GM12878 (cell line): ENCODE measurements around the gene HHAT. TPM values are rescaled to one million over a fixed set of nuclear protein-coding genes. Genes with fewer than 3 reads are reported as not detected.

Experiments
- ATAC-seq: fragments of 200-7000 bp; cut with Tn5 transposase; 3 replicates; pipeline ENCODE4 v1.9.1; 2020; ENCODE audit warnings: mild to moderate bottlenecking, moderate library complexity
- BruUV-seq: library from RNA; stranded (reverse); fragments of 400-500 nt; replicated peaks from 2 replicates; lab custom pipeline; 2021; lab: Mats Ljungman, UMichigan
- CTCF ChIA-PET: fragments of 300-600 bp; sonication (Branson Sonifier 250); formaldehyde crosslinking; extraction: SDS; loops from one replicate; lab custom pipeline; 2021; ENCODE audit warnings: inconsistent platforms; lab: Yijun Ruan, JAX
- POLR2A ChIA-PET: fragments of 350-600 bp; formaldehyde crosslinking; extraction: SDS; loops from one replicate; lab custom pipeline; 2021; ENCODE audit warnings: inconsistent platforms; lab: Charles Lee
- RAD21 ChIA-PET: fragments of 300-600 bp; sonication (Branson Sonifier 250); formaldehyde crosslinking; loops from one replicate; lab custom pipeline; 2023; ENCODE audit warnings: antibody characterized with exemption; ENCODE audit not compliant: unreplicated experiment; lab: Charles Lee
- SMC1A ChIA-PET: fragments of 300-600 bp; sonication (Branson Sonifier 250); formaldehyde crosslinking; loops from one replicate; lab custom pipeline; 2023; ENCODE audit not compliant: unreplicated experiment, uncharacterized antibody; lab: Charles Lee
- DNase-seq: peaks from one replicate; pipeline ENCODE4 v3.0.0-alpha.2; 2011; ENCODE audit warnings: low read depth, low spot score
- FAIRE-seq: peaks from 3 replicates; lab custom pipeline; 2011; peaks lifted over from hg19 to GRCh38; lab: Jason Lieb, UNC
- H2AFZ ChIP-seq: 2 replicates; pipeline ENCODE4 v1.6.0; 2011; ENCODE audit warnings: low read depth, low read length, control low read depth; ENCODE audit not compliant: control insufficient read depth
- H3K27ac ChIP-seq: 2 replicates; pipeline ENCODE4 v1.5.1; 2011; ENCODE audit warnings: control low read depth; ENCODE audit not compliant: control insufficient read depth, insufficient read depth
- H3K27me3 ChIP-seq, 2 experiments: replicated peaks in 1 of 2; 2 replicates each; pipeline versions ENCODE4 v1.6.0 to v1.6.1; 2011; ENCODE audit warnings: low read length in 1 of 2; ENCODE audit not compliant: control insufficient read depth in 2 of 2, insufficient read depth in 2 of 2
- H3K36me3 ChIP-seq, 2 experiments: 2 replicates each; pipeline ENCODE4 v1.5.1; 2011; ENCODE audit warnings: low read length in 1 of 2; ENCODE audit not compliant: control insufficient read depth in 2 of 2, insufficient read depth in 2 of 2
- H3K4me1 ChIP-seq: 2 replicates; pipeline ENCODE4 v1.6.1; 2011; ENCODE audit warnings: mild to moderate bottlenecking, low read length, moderate library complexity, mixed read lengths; ENCODE audit not compliant: control insufficient read depth, insufficient read depth
- H3K4me2 ChIP-seq: 2 replicates; pipeline ENCODE4 v1.6.0; 2011; ENCODE audit warnings: control low read depth; ENCODE audit not compliant: control insufficient read depth, insufficient read depth
- H3K4me3 ChIP-seq: fragments of 200-600 bp; sonication (generic); 2 replicates; pipeline ENCODE4 v1.5.1; 2016
- H3K79me2 ChIP-seq: 2 replicates; pipeline ENCODE4 v1.6.0; 2011; ENCODE audit warnings: low read length; ENCODE audit not compliant: control insufficient read depth, insufficient read depth
- H3K9ac ChIP-seq: 2 replicates; pipeline ENCODE4 v1.8.0; 2011; ENCODE audit warnings: low read length, control low read depth, mixed read lengths; ENCODE audit not compliant: control insufficient read depth, insufficient read depth
- H3K9me3 ChIP-seq: replicated peaks from 3 replicates; pipeline ENCODE4 v1.5.1; 2011; ENCODE audit warnings: mild to moderate bottlenecking, low read length; ENCODE audit not compliant: control insufficient read depth, insufficient read depth
- H4K20me1 ChIP-seq: 2 replicates; pipeline ENCODE4 v1.6.0; 2011; ENCODE audit not compliant: control insufficient read depth, insufficient read depth
- BRCA1 ChIP-seq: IDR thresholded peaks from 2 replicates; pipeline ENCODE4 v1.6.1; 2011; ENCODE audit warnings: low read depth, low read length, improper control_type of control experiment
- EED ChIP-seq: sonication (generic); IDR thresholded peaks from 2 replicates; pipeline ENCODE4 v1.6.1; 2016; ENCODE audit warnings: antibody characterized with exemption, low read depth
- EP300 ChIP-seq, 2 experiments: fragments of 150-350 bp in 1 of 2; IDR thresholded peaks; 2 replicates each; pipeline ENCODE4 v1.6.1; 2011 to 2012; ENCODE audit warnings: low read depth in 2 of 2, low read length in 2 of 2, borderline replicate concordance in 1 of 2, improper control_type of control experiment in 1 of 2, inconsistent platforms in 1 of 2; ENCODE audit not compliant: control insufficient read depth in 1 of 2
- ETV6 ChIP-seq, 2 experiments: fragments of 450-650 bp in 1 of 2; IDR thresholded peaks in 1 of 2; conservative IDR thresholded peaks in 1 of 2; 2 replicates each; pipeline ENCODE4 v1.6.1; 2014; ENCODE audit warnings: antibody characterized with exemption in 1 of 2, borderline replicate concordance in 1 of 2, low read depth in 1 of 2, mild to moderate bottlenecking in 1 of 2, moderate library complexity in 1 of 2
- FOXM1 ChIP-seq: IDR thresholded peaks from 2 replicates; pipeline ENCODE4 v1.6.1; 2012; ENCODE audit warnings: low read depth, mild to moderate bottlenecking, inconsistent platforms, low read length, moderate library complexity
- KAT2A ChIP-seq: conservative IDR thresholded peaks from 2 replicates; pipeline ENCODE4 v1.6.1; 2011; ENCODE audit warnings: low read depth, low read length; ENCODE audit not compliant: control insufficient read depth
- MXI1 ChIP-seq: fragments of 150-350 bp; IDR thresholded peaks from 2 replicates; pipeline ENCODE4 v1.6.1; 2011; ENCODE audit warnings: low read depth, mild to moderate bottlenecking, inconsistent platforms, low read length, improper control_type of control experiment
- NRF1 ChIP-seq: conservative IDR thresholded peaks from 2 replicates; pipeline ENCODE4 v1.6.1; 2011; ENCODE audit warnings: mild to moderate bottlenecking, low read depth, low read length, improper control_type of control experiment
- POLR2A ChIP-seq: IDR thresholded peaks from 2 replicates; pipeline ENCODE4 v1.6.1; 2011; ENCODE audit warnings: low read depth, mild to moderate bottlenecking, low read length
- RAD51 ChIP-seq: fragments of 450-650 bp; IDR thresholded peaks from 2 replicates; pipeline ENCODE4 v1.6.1; 2016; ENCODE audit warnings: moderate library complexity, mild to moderate bottlenecking, inconsistent platforms
- SMC3 ChIP-seq: IDR thresholded peaks from 2 replicates; pipeline ENCODE4 v1.6.1; 2011; ENCODE audit warnings: low read length, improper control_type of control experiment, borderline replicate concordance
- TCF3 ChIP-seq: IDR thresholded peaks from 2 replicates; pipeline ENCODE4 v1.6.1; 2012; ENCODE audit warnings: low read depth, mild to moderate bottlenecking, low read length, borderline replicate concordance; ENCODE audit not compliant: insufficient read depth
- TCF7 ChIP-seq: IDR thresholded peaks from 2 replicates; pipeline ENCODE4 v1.6.1; 2014; ENCODE audit warnings: antibody characterized with exemption, borderline replicate concordance
- WGBS: methylation state at CpG from one replicate; pipeline ENCODE4 v1.1.6; 2016; ENCODE audit warnings: low lambda C conversion rate; ENCODE audit not compliant: insufficient replicate concordance, insufficient coverage; ENCODE audit errors: missing lambda C conversion rate; 5-methylcytosine and 5-hydroxymethylcytosine counted together
- in situ Hi-C: fragments of 300-500 bp; cut with MboI; formaldehyde crosslinking; loops from 9 replicates; pipeline ENCODE4 v1.14.3; 2018; ENCODE audit warnings: mixed read lengths
- intact Hi-C: fragments of 100-400 bp; cut with micrococcal nuclease; formaldehyde crosslinking; loops from one replicate; pipeline ENCODE4 v1.14.2; 2022; ENCODE audit not compliant: unreplicated experiment
- polyA plus RNA-seq, 11 experiments: library from polyadenylated mRNA; depleted of rRNA in 4 of 11; unstranded in 6 of 11; stranded (reverse) in 5 of 11; fragments of >200 nt; fragmentation: Nextera tagmentation in 4 of 11; fragmentation: Illumina TruSeq in 1 of 11; extraction: Ambion mirVana in 4 of 11; extraction: Trizol in 1 of 11; gene quantifications; 1 replicate in 1 of 11; 2 replicates in 10 of 11; pipeline versions ENCODE4 v1.2.1 to v1.2.3, GENCODE V29; 2011 to 2016; ENCODE audit warnings: inconsistent platforms in 2 of 11, missing spikeins in 2 of 11, low read depth in 1 of 11
- total RNA-seq, 4 experiments: library from RNA; depleted of rRNA in 3 of 4; stranded (reverse); fragments of >200 nt in 3 of 4; fragmentation: Illumina TruSeq in 1 of 4; extraction: Trizol in 1 of 4; gene quantifications; 2 replicates each; pipeline versions ENCODE4 v1.2.1 to v1.2.3, GENCODE V29; 2013 to 2021
- TF ChIP-seq, protein P1 (sequence below): fragments of 450-650 bp; formaldehyde crosslinking; IDR thresholded peaks from 2 replicates; pipeline ENCODE4 v1.4.0; 2020; ENCODE audit warnings: mild to moderate bottlenecking, moderate library complexity
- TF ChIP-seq, protein P2 (sequence below): IDR thresholded peaks from 2 replicates; pipeline ENCODE4 v1.6.1; 2012; ENCODE audit warnings: low read length, inconsistent platforms
- TF ChIP-seq, protein P3 (sequence below): fragments of 450-650 bp; IDR thresholded peaks from 2 replicates; pipeline ENCODE4 v1.6.1; 2017; ENCODE audit warnings: mild to moderate bottlenecking

The HHAT gene
- total and polyA plus RNA-seq, 10 of the 15 experiments (the other 5 are each of a cell fraction or from before 2014, with no cell fraction given), result 1.2 to 37.6 (median 2.6) TPM

DNA sequence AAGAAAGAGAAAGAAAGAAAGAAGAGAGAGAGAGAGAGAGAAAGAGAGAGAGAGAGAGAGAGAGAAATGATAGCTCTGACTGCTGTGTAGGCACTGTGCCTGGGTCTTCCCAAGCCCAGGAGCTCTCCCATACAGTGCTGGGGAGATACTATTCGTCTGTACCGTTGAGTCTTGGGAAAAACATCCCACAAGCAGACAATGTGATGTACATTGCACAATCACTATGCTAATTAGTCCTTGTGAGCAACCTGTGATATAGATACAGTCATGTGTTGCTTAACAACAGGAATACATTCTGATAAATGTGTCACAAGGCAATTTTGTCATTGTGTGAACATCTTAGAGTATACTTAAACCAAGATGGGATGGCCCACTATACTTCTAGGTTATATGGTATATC is 381.0 kb downstream of the HHAT start:
- no TSS peak for BruUV-seq
- intact Hi-C loops, result no loop called here
- RAD21 ChIA-PET, result no interaction called here
- H3K36me3 ChIP-seq, result no peaks in the 10 kb centered on the region
- POLR2A ChIA-PET, result interaction anchor here (0.7 kb wide), 1 partner anchor 948 kb away, joined by 3 read pairs; no protein-coding TSS in a partner anchor
- CTCF ChIA-PET, result interaction anchor here (0.7 to 0.8 kb wide), 2 partner anchors 95 to 141 kb away, joined by 3 read pairs; no protein-coding TSS in a partner anchor
- no peaks in the 10 kb centered on the region for H4K20me1 ChIP-seq
- no peaks in the 10 kb centered on the region for H3K27me3 ChIP-seq
- TF ChIP-seq MXI1, result no peak
- TF ChIP-seq, protein P1, sequence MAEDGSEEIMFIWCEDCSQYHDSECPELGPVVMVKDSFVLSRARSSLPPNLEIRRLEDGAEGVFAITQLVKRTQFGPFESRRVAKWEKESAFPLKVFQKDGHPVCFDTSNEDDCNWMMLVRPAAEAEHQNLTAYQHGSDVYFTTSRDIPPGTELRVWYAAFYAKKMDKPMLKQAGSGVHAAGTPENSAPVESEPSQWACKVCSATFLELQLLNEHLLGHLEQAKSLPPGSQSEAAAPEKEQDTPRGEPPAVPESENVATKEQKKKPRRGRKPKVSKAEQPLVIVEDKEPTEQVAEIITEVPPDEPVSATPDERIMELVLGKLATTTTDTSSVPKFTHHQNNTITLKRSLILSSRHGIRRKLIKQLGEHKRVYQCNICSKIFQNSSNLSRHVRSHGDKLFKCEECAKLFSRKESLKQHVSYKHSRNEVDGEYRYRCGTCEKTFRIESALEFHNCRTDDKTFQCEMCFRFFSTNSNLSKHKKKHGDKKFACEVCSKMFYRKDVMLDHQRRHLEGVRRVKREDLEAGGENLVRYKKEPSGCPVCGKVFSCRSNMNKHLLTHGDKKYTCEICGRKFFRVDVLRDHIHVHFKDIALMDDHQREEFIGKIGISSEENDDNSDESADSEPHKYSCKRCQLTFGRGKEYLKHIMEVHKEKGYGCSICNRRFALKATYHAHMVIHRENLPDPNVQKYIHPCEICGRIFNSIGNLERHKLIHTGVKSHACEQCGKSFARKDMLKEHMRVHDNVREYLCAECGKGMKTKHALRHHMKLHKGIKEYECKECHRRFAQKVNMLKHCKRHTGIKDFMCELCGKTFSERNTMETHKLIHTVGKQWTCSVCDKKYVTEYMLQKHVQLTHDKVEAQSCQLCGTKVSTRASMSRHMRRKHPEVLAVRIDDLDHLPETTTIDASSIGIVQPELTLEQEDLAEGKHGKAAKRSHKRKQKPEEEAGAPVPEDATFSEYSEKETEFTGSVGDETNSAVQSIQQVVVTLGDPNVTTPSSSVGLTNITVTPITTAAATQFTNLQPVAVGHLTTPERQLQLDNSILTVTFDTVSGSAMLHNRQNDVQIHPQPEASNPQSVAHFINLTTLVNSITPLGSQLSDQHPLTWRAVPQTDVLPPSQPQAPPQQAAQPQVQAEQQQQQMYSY (CRISPR knock-in tag), result no peak
- TF ChIP-seq EED, result no peak
- TF ChIP-seq TCF3, result no peak
- TF ChIP-seq POLR2A, result no peak
- TF ChIP-seq, protein P2, sequence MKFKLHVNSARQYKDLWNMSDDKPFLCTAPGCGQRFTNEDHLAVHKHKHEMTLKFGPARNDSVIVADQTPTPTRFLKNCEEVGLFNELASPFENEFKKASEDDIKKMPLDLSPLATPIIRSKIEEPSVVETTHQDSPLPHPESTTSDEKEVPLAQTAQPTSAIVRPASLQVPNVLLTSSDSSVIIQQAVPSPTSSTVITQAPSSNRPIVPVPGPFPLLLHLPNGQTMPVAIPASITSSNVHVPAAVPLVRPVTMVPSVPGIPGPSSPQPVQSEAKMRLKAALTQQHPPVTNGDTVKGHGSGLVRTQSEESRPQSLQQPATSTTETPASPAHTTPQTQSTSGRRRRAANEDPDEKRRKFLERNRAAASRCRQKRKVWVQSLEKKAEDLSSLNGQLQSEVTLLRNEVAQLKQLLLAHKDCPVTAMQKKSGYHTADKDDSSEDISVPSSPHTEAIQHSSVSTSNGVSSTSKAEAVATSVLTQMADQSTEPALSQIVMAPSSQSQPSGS, result no peak
- TF ChIP-seq TCF7, result no peak
- TF ChIP-seq FOXM1, result no peak
- no peak for TF ChIP-seq RAD51
- no peak for TF ChIP-seq NRF1
- TF ChIP-seq KAT2A, result no peak
- TF ChIP-seq BRCA1, result no peak
- TF ChIP-seq, protein P3, sequence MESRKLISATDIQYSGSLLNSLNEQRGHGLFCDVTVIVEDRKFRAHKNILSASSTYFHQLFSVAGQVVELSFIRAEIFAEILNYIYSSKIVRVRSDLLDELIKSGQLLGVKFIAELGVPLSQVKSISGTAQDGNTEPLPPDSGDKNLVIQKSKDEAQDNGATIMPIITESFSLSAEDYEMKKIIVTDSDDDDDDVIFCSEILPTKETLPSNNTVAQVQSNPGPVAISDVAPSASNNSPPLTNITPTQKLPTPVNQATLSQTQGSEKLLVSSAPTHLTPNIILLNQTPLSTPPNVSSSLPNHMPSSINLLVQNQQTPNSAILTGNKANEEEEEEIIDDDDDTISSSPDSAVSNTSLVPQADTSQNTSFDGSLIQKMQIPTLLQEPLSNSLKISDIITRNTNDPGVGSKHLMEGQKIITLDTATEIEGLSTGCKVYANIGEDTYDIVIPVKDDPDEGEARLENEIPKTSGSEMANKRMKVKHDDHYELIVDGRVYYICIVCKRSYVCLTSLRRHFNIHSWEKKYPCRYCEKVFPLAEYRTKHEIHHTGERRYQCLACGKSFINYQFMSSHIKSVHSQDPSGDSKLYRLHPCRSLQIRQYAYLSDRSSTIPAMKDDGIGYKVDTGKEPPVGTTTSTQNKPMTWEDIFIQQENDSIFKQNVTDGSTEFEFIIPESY, result no peak
- TF ChIP-seq SMC3, result no peak
- TF ChIP-seq EP300 (IDR thresholded peaks at IDR 0.05; ENCODE audit: borderline replicate concordance in 1 of 2, control insufficient read depth in 1 of 2, low read depth in 2 of 2, low read length in 2 of 2), result no peak
- no peak for TF ChIP-seq ETV6 (conservative IDR thresholded peaks at IDR 0.05 in 1 of 2, IDR thresholded peaks at IDR 0.05 in 1 of 2; ENCODE audit: borderline replicate concordance in 1 of 2, low read depth in 1 of 2)
- TF ChIP-seq, all 136 proteins: peak for 0
- ATAC-seq (no peak), DNase-seq (no peak), FAIRE-seq (no peak)
- Histone ChIP-seq H3K4me1 (no peaks in the 10 kb centered on the region; the same call in 1 of the 2 replicates), H3K4me3 (no peak overlapping the region), H3K9me3 (no peaks in the 10 kb centered on the region), H3K79me2 (no peaks in the 10 kb centered on the region), H3K9ac (no peak overlapping the region), H3K27ac (no peak overlapping the region), H3K4me2 (no peak overlapping the region), H2AFZ (no peak overlapping the region)
- SMC1A ChIA-PET, result interaction anchor here (0.6 kb wide), 1 partner anchor 44 kb away, joined by 3 read pairs; no protein-coding TSS in a partner anchor
- 43% methylated on average over 2 of the region's 2 CpGs for WGBS
- in situ Hi-C loops, result no loop called here
